Esophagus muscularis mucosa (tissue), 3 donors: ENCODE data around the gene KCNJ6.

ENCODE experiments used
- CTCF ChIP-seq, 3 experiments: fragments of 200-600 bp in 2 of 3; fragments of 450-650 bp in 1 of 3; sonication (generic) in 2 of 3; IDR thresholded peaks; one replicate each; pipeline ENCODE4 v1.5.1; 2017 to 2019; ENCODE audit warnings: antibody characterized with exemption in 3 of 3, mild to moderate bottlenecking in 2 of 3, moderate library complexity in 1 of 3
- POLR2AphosphoS5 ChIP-seq, 2 donors: sonication (generic); formaldehyde crosslinking; IDR thresholded peaks; one replicate each; pipeline ENCODE4 v1.6.1; 2017; ENCODE audit warnings: antibody characterized with exemption in 2 of 2

- TF ChIP-seq CTCF (IDR thresholded peaks at IDR 0.05) (no peak), POLR2AphosphoS5 (IDR thresholded peaks at IDR 0.05) (no peak)
These were observed 347.8 kb downstream of the KCNJ6 start for GRCh38 chr21:37568415-37568814.
